Esophagus squamous epithelium (tissue), 5 donors: ENCODE results near the gene CXCR5. TPM values are rescaled to one million over a fixed set of nuclear protein-coding genes. Genes with fewer than 3 reads are reported as not detected.
"Not testable (repeated sequence)": the region's sequence is repeated elsewhere in the genome, so short reads cannot be mapped to it uniquely, and the experiment has no call there.

Experiments
- DNase-seq: peaks from one replicate; lab custom pipeline; 2025; lab: John Stamatoyannopoulos, UW
- H3K27ac ChIP-seq, 4 donors: fragments of 200-600 bp; sonication (generic); one replicate each; pipeline ENCODE4 v1.5.1; 2016 to 2019; ENCODE audit warnings: mild to moderate bottlenecking in 1 of 4
- H3K27me3 ChIP-seq, 4 donors: fragments of 200-600 bp; sonication (generic); 1 replicate in 3 of 4; 2 replicates in 1 of 4; pipeline versions ENCODE4 v1.5.1 to v1.6.0; 2017 to 2021; ENCODE audit warnings: antibody characterized with exemption in 1 of 4
- H3K36me3 ChIP-seq, 3 donors: fragments of 200-600 bp; sonication (generic); one replicate each; pipeline ENCODE4 v1.5.1; 2016 to 2019
- H3K4me1 ChIP-seq, 3 donors: fragments of 200-600 bp; sonication (generic); one replicate each; pipeline ENCODE4 v1.5.1; 2017 to 2019
- H3K4me3 ChIP-seq, 4 donors: fragments of 200-600 bp; sonication (generic); 1 replicate in 3 of 4; 2 replicates in 1 of 4; pipeline ENCODE4 v1.5.1; 2016 to 2019; ENCODE audit warnings: mild to moderate bottlenecking in 2 of 4, moderate library complexity in 1 of 4
- H3K9me3 ChIP-seq, 3 donors: fragments of 200-600 bp; sonication (generic); one replicate each; pipeline ENCODE4 v1.5.1; 2016 to 2019
- CTCF ChIP-seq, 6 experiments: fragments of 450-650 bp in 4 of 6; fragments of 200-600 bp in 2 of 6; sonication (generic) in 2 of 6; IDR thresholded peaks; one replicate each; pipeline ENCODE4 v1.5.1; 2016 to 2019; ENCODE audit warnings: antibody characterized with exemption in 6 of 6, mild to moderate bottlenecking in 4 of 6, moderate library complexity in 4 of 6
- POLR2A ChIP-seq, 4 donors: fragments of 450-650 bp; IDR thresholded peaks; one replicate each; pipeline ENCODE4 v1.6.1; 2017; ENCODE audit warnings: antibody characterized with exemption in 4 of 4, mild to moderate bottlenecking in 4 of 4, moderate library complexity in 3 of 4
- WGBS, 2 donors: methylation state at CpG; one replicate each; pipeline ENCODE4 v1.1.5; 2018; 5-methylcytosine and 5-hydroxymethylcytosine counted together
- intact Hi-C: fragments of 100-400 bp; cut with DNase I; formaldehyde crosslinking; loops from one replicate; pipeline ENCODE4 v1.15.0; 2022
- total RNA-seq, 4 donors: library from RNA; depleted of rRNA; stranded (reverse); fragments of >200 nt; gene quantifications; one replicate each; pipeline ENCODE4 v1.1.0, GENCODE V29; 2016
- donor health status: DM: yes; HTN: yes; CAD: no.

Gene CXCR5
- total RNA-seq, 4 donors from 2014 or later: 0.06 TPM; not detected in 3

DNA sequence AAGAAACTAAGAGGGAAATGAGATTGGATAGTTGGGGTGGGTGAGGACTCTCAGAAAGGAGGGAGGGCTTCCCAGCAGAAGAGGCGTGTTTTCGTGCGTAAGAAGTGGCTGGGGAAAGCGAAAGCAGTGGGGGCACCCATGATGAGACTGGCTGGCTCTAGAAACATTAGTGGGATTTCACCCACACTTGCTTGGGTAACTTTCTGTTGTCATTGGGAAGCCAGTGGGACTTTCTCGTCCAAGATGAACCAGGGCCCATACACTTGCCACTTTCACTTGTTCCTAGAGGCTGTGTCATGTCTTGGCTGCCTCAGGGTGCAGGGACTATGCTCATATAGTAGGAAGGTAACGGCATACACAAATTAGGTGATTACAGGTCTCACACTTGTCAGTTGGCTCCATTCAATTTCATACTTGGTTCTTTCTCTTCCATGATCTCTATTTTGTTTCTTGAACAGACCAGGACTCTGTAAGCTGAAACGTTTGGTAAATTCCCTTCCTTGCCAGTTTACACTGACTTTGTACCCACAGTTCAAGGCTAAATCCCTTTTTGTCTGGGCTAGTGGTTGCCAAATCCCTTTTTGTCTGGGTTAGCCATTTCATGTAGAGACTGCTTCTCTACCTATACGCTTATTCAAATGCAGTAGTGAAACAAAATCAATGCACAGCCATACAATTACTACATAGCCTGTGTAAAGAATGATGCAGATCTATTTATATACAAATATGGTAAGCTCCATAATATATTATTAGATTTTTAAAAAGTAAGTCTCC lies 42.0 kb upstream of the CXCR5 start:
- DNase-seq: no peak
- H3K4me3 ChIP-seq: no peak overlapping the region
- peak overlapping the region in 2 of 4 donors; percentile 11 to 22 for H3K27ac ChIP-seq
- no peaks in the 10 kb centered on the region for H3K36me3 ChIP-seq
- no peaks in the 10 kb centered on the region for H3K9me3 ChIP-seq
- TF ChIP-seq CTCF (IDR thresholded peaks at IDR 0.05): no peak
- TF ChIP-seq POLR2A (IDR thresholded peaks at IDR 0.05): no peak
- WGBS, 2 donors: 54 to 55% methylated on average over 8 of the region's 8 CpGs
- intact Hi-C loops: no loop called here
- H3K27me3 ChIP-seq: no peaks in the 10 kb centered on the region
- H3K4me1 ChIP-seq: peaks cover 0 to 55% (median 13%) of the 10 kb centered on the region in 3 donors

DNA sequence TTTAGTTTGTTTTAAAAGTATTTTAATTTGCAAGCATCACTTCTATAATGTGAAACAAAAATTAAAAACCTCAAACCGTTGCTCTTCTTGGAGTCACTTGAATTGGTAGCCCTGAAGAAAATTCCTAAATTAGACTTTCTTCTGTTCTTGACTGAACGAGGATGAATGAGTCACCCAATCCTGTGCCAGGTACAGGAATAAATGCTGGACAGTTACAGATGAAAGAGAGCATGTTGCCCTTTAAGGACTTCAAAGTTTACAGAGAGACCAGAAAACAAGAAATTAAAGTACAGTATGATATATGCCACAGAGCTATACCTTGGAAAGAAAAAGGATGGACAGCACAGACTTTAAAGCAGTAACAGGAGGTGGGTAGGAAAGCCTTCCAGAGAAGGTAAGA lies 41.3 kb upstream of the CXCR5 start:
- 12 to 17% methylated on average over 2 of the region's 2 CpGs for WGBS, 2 donors
- Histone ChIP-seq H3K27me3 (no peaks in the 10 kb centered on the region), H3K27ac (no peak overlapping the region), H3K4me3 (no peak overlapping the region), H3K9me3 (no peaks in the 10 kb centered on the region), H3K4me1 (peaks cover 0 to 56% (median 13%) of the 10 kb centered on the region in 3 donors), H3K36me3 (no peaks in the 10 kb centered on the region)
- no peak for DNase-seq
- intact Hi-C loops: no loop called here
- TF ChIP-seq POLR2A (IDR thresholded peaks at IDR 0.05) (no peak), CTCF (IDR thresholded peaks at IDR 0.05) (no peak)

DNA sequence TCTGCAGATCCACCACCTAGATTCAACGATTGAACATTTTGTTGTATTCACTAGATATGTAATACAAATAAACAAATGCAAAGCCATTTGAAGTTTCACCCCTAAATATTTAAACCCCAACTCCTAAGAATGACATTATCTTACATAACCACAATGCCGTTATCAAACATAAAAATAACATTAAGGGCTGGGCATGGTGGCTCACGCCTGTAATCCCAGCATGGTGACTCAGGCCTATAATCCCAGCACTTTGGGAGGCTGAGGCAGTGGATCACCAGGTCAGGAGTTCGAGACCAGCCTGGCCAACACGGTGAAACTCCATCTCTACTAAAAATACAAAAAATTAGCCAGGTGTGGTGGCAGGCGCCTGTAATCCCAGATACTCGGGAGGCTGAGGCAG lies 40.8 kb upstream of the CXCR5 start:
- intact Hi-C loops, H3K4me3 ChIP-seq, DNase-seq, H3K27ac ChIP-seq, H3K9me3 ChIP-seq, H3K27me3 ChIP-seq, H3K36me3 ChIP-seq: not testable (repeated sequence)
- WGBS, 2 donors: 12 to 58% methylated on average over 2 to 7 of the region's 7 CpGs
- peaks cover 0 to 56% (median 13%) of the 10 kb centered on the region in 3 donors for H3K4me1 ChIP-seq

- Histone ChIP-seq H3K27me3 (no peaks in the 10 kb centered on the region), H3K9me3 (no peaks in the 10 kb centered on the region), H3K4me1 (peaks cover 0 to 52% (median 13%) of the 10 kb centered on the region in 3 donors), H3K4me3 (no peak overlapping the region), H3K36me3 (no peaks in the 10 kb centered on the region), H3K27ac (no peak overlapping the region)
- no peak for TF ChIP-seq POLR2A (IDR thresholded peaks at IDR 0.05)
- intact Hi-C loops: no loop called here
- 85 to 87% methylated on average over 2 of the region's 2 CpGs for WGBS, 2 donors
- DNase-seq: no peak
Measured at GRCh38 chr11:118843565-118843964, 40.1 kb upstream of the CXCR5 start.

- Histone ChIP-seq H3K27ac (peak overlapping the region in 3 of 4 donors; percentile 68 to 82 (median 74)), H3K9me3 (no peaks in the 10 kb centered on the region)
- intact Hi-C loops: no loop called here
Measured at GRCh38 chr11:118845369-118845768, 38.3 kb upstream of the CXCR5 start.

More at GRCh38 chr11:118845369-118845768, 38.3 kb upstream of the CXCR5 start:
- H3K36me3 ChIP-seq: no peaks in the 10 kb centered on the region
- H3K4me1 ChIP-seq: peaks cover 0 to 59% (median 13%) of the 10 kb centered on the region in 3 donors
- no peak overlapping the region for H3K4me3 ChIP-seq
- no peak for TF ChIP-seq POLR2A (IDR thresholded peaks at IDR 0.05)
- no peak for TF ChIP-seq CTCF (IDR thresholded peaks at IDR 0.05)
- DNase-seq: no peak
- no peaks in the 10 kb centered on the region for H3K27me3 ChIP-seq
